K562 (cell line): ENCODE measurements around the gene SPATA32. TPM values are rescaled to one million over a fixed set of nuclear protein-coding genes. Genes with fewer than 3 reads are reported as not detected.

Source experiments
- CBFA2T3 ChIP-seq: fragments of 450-650 bp; IDR thresholded peaks from 2 replicates; pipeline ENCODE4 v1.6.1; 2017
- CHD1 ChIP-seq: fragments of 200-600 bp; sonication (generic); IDR thresholded peaks from one replicate; pipeline ENCODE4 v1.6.1; 2012; ENCODE audit warnings: mild to moderate bottlenecking, moderate library complexity, low read length, inconsistent platforms
- HOXB6 ChIP-seq: fragments of 250-450 bp; sonication (Bioruptor Pico); IDR thresholded peaks from 2 replicates; pipeline ENCODE4 v1.5.1; 2022; ENCODE audit warnings: mild to moderate bottlenecking, borderline replicate concordance
- XRCC5 ChIP-seq: fragments of 200-400 bp; formaldehyde crosslinking; IDR thresholded peaks from 2 replicates; pipeline ENCODE4 v1.6.1; 2017; ENCODE audit warnings: low read depth, mild to moderate bottlenecking, low read length
- ZNF408 ChIP-seq: fragments of 250-450 bp; sonication (Bioruptor Pico); IDR thresholded peaks from 2 replicates; pipeline ENCODE4 v1.4.0; 2020; ENCODE audit warnings: low read depth, mild to moderate bottlenecking, moderate library complexity
- polyA plus RNA-seq, 8 experiments: library from polyadenylated mRNA; depleted of rRNA in 4 of 8; stranded (reverse) in 5 of 8; unstranded in 3 of 8; fragments of >200 nt; fragmentation: Nextera tagmentation in 2 of 8; fragmentation: Illumina TruSeq in 1 of 8; extraction: Ambion mirVana in 2 of 8; extraction: Trizol in 1 of 8; gene quantifications; 2 replicates each; pipeline versions ENCODE4 v1.2.1 to v1.2.3, GENCODE V29; 2011 to 2014; ENCODE audit warnings: inconsistent platforms in 1 of 8, missing spikeins in 1 of 8
- total RNA-seq, 7 experiments: library from RNA; depleted of rRNA in 6 of 7; stranded (reverse); fragments of >200 nt in 6 of 7; fragmentation: Illumina TruSeq in 2 of 7; extraction: Trizol in 2 of 7; gene quantifications; 2 replicates each; pipeline versions ENCODE4 v1.2.1 to v1.2.3, GENCODE V29; 2011 to 2021; ENCODE audit warnings: low replicate concordance in 1 of 7
- TF ChIP-seq, protein P1 (sequence below): fragments of 250-450 bp; sonication (Bioruptor Pico); IDR thresholded peaks from 2 replicates; pipeline ENCODE4 v1.4.0; 2020; ENCODE audit warnings: borderline replicate concordance
- TF ChIP-seq, protein P2 (sequence below): sonication (generic); formaldehyde crosslinking; IDR thresholded peaks from 2 replicates; pipeline ENCODE4 v1.8.0; 2022; ENCODE audit warnings: mild to moderate bottlenecking, missing genetic modification reagents, borderline replicate concordance
- TF ChIP-seq, protein P3 (sequence below): IDR thresholded peaks from 2 replicates; pipeline ENCODE4 v1.6.1; 2016; ENCODE audit warnings: missing genetic modification characterization, missing compliant biosample characterization
- TF ChIP-seq, protein P4 (sequence below): fragments of 250-450 bp; sonication (Bioruptor Pico); IDR thresholded peaks from 2 replicates; pipeline ENCODE4 v1.6.1; 2021; ENCODE audit warnings: mild to moderate bottlenecking
- TF ChIP-seq, protein P5 (sequence below): fragments of 200-600 bp; sonication (generic); IDR thresholded peaks from one replicate; pipeline ENCODE4 v1.6.1; 2012; ENCODE audit warnings: mild to moderate bottlenecking, low read depth, low read length, inconsistent platforms

Gene SPATA32
- total and polyA plus RNA-seq, 9 of the 15 experiments (the other 6 are each of a cell fraction or from before 2014, with no cell fraction given) = 0.03 to 0.06 TPM; not detected in 7

DNA sequence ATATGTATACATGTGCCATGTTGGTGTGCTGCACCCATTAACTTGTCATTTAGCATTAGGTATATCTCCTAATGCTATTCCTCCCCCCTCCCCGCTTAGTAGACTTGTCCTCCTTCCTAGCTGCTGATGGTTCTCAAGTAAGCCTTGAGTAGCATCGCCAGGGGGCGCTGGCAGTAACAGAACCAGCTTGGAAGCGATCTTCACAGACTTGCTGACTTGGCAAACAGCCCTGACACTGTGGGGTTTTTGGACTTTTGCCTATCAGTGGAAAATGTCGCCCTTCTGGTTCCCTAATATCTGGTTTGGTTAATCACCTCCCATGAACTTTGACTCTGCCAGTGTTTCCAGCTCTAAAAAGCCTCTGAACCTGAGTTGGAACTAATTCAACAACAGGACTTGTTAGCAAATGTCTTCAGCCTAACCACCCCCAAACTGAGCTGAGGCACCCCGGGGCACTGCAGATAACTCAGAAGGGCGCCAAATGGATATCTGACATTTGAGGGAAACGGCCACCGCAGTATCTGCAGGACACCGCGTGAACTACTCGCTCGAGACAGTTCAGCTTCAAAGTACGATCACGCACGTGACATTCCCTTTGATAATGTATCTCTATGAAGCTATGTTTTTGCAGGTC lies 15.4 kb upstream of the SPATA32 start (continued):
- TF ChIP-seq, protein P1, sequence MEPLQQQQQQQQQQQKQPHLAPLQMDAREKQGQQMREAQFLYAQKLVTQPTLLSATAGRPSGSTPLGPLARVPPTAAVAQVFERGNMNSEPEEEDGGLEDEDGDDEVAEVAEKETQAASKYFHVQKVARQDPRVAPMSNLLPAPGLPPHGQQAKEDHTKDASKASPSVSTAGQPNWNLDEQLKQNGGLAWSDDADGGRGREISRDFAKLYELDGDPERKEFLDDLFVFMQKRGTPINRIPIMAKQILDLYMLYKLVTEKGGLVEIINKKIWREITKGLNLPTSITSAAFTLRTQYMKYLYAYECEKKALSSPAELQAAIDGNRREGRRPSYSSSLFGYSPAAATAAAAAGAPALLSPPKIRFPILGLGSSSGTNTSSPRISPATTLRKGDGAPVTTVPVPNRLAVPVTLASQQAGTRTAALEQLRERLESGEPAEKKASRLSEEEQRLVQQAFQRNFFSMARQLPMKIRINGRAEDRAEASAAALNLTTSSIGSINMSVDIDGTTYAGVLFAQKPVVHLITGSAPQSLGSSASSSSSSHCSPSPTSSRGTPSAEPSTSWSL (CRISPR knock-in tag) = no peak
- TF ChIP-seq CHD1 (no peak), ZNF408 (CRISPR knock-in tag) (no peak), XRCC5 (peak; percentile 89), CBFA2T3 (peak; percentile 72), HOXB6 (CRISPR knock-in tag) (no peak)
- TF ChIP-seq, protein P2, sequence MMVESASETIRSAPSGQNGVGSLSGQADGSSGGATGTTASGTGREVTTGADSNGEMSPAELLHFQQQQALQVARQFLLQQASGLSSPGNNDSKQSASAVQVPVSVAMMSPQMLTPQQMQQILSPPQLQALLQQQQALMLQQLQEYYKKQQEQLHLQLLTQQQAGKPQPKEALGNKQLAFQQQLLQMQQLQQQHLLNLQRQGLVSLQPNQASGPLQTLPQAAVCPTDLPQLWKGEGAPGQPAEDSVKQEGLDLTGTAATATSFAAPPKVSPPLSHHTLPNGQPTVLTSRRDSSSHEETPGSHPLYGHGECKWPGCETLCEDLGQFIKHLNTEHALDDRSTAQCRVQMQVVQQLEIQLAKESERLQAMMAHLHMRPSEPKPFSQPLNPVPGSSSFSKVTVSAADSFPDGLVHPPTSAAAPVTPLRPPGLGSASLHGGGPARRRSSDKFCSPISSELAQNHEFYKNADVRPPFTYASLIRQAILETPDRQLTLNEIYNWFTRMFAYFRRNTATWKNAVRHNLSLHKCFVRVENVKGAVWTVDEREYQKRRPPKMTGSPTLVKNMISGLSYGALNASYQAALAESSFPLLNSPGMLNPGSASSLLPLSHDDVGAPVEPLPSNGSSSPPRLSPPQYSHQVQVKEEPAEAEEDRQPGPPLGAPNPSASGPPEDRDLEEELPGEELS (CRISPR knock-in tag) = no peak
- TF ChIP-seq, protein P3, sequence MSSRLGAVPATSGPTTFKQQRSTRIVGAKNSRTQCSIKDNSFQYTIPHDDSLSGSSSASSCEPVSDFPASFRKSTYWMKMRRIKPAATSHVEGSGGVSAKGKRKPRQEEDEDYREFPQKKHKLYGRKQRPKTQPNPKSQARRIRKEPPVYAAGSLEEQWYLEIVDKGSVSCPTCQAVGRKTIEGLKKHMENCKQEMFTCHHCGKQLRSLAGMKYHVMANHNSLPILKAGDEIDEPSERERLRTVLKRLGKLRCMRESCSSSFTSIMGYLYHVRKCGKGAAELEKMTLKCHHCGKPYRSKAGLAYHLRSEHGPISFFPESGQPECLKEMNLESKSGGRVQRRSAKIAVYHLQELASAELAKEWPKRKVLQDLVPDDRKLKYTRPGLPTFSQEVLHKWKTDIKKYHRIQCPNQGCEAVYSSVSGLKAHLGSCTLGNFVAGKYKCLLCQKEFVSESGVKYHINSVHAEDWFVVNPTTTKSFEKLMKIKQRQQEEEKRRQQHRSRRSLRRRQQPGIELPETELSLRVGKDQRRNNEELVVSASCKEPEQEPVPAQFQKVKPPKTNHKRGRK (tag) = no peak
- TF ChIP-seq, protein P4, sequence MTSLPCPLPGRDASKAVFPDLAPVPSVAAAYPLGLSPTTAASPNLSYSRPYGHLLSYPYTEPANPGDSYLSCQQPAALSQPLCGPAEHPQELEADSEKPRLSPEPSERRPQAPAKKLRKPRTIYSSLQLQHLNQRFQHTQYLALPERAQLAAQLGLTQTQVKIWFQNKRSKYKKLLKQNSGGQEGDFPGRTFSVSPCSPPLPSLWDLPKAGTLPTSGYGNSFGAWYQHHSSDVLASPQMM = no peak
- TF ChIP-seq, protein P5, sequence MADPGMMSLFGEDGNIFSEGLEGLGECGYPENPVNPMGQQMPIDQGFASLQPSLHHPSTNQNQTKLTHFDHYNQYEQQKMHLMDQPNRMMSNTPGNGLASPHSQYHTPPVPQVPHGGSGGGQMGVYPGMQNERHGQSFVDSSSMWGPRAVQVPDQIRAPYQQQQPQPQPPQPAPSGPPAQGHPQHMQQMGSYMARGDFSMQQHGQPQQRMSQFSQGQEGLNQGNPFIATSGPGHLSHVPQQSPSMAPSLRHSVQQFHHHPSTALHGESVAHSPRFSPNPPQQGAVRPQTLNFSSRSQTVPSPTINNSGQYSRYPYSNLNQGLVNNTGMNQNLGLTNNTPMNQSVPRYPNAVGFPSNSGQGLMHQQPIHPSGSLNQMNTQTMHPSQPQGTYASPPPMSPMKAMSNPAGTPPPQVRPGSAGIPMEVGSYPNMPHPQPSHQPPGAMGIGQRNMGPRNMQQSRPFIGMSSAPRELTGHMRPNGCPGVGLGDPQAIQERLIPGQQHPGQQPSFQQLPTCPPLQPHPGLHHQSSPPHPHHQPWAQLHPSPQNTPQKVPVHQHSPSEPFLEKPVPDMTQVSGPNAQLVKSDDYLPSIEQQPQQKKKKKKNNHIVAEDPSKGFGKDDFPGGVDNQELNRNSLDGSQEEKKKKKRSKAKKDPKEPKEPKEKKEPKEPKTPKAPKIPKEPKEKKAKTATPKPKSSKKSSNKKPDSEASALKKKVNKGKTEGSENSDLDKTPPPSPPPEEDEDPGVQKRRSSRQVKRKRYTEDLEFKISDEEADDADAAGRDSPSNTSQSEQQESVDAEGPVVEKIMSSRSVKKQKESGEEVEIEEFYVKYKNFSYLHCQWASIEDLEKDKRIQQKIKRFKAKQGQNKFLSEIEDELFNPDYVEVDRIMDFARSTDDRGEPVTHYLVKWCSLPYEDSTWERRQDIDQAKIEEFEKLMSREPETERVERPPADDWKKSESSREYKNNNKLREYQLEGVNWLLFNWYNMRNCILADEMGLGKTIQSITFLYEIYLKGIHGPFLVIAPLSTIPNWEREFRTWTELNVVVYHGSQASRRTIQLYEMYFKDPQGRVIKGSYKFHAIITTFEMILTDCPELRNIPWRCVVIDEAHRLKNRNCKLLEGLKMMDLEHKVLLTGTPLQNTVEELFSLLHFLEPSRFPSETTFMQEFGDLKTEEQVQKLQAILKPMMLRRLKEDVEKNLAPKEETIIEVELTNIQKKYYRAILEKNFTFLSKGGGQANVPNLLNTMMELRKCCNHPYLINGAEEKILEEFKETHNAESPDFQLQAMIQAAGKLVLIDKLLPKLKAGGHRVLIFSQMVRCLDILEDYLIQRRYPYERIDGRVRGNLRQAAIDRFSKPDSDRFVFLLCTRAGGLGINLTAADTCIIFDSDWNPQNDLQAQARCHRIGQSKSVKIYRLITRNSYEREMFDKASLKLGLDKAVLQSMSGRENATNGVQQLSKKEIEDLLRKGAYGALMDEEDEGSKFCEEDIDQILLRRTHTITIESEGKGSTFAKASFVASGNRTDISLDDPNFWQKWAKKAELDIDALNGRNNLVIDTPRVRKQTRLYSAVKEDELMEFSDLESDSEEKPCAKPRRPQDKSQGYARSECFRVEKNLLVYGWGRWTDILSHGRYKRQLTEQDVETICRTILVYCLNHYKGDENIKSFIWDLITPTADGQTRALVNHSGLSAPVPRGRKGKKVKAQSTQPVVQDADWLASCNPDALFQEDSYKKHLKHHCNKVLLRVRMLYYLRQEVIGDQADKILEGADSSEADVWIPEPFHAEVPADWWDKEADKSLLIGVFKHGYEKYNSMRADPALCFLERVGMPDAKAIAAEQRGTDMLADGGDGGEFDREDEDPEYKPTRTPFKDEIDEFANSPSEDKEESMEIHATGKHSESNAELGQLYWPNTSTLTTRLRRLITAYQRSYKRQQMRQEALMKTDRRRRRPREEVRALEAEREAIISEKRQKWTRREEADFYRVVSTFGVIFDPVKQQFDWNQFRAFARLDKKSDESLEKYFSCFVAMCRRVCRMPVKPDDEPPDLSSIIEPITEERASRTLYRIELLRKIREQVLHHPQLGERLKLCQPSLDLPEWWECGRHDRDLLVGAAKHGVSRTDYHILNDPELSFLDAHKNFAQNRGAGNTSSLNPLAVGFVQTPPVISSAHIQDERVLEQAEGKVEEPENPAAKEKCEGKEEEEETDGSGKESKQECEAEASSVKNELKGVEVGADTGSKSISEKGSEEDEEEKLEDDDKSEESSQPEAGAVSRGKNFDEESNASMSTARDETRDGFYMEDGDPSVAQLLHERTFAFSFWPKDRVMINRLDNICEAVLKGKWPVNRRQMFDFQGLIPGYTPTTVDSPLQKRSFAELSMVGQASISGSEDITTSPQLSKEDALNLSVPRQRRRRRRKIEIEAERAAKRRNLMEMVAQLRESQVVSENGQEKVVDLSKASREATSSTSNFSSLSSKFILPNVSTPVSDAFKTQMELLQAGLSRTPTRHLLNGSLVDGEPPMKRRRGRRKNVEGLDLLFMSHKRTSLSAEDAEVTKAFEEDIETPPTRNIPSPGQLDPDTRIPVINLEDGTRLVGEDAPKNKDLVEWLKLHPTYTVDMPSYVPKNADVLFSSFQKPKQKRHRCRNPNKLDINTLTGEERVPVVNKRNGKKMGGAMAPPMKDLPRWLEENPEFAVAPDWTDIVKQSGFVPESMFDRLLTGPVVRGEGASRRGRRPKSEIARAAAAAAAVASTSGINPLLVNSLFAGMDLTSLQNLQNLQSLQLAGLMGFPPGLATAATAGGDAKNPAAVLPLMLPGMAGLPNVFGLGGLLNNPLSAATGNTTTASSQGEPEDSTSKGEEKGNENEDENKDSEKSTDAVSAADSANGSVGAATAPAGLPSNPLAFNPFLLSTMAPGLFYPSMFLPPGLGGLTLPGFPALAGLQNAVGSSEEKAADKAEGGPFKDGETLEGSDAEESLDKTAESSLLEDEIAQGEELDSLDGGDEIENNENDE = no peak
